ENCODE measurements around the gene MAMDC4.

Gene MAMDC4

GRCh38 chr9:136896027-136896426 lies 43.9 kb downstream of the MAMDC4 start:
- DNase-seq, result no peak

- no peak for DNase-seq
Measured at GRCh38 chr9:136898483-136899100, 46.4 kb downstream of the MAMDC4 start.

- DNase-seq, result no peak
Measured at GRCh38 chr9:136899196-136899595, 47.0 kb downstream of the MAMDC4 start.

- DNase-seq, result no peak
Measured at GRCh38 chr9:136900556-136900955, 48.4 kb downstream of the MAMDC4 start.

GRCh38 chr9:136900988-136901515 lies 48.9 kb downstream of the MAMDC4 start:
- no peak for DNase-seq

GRCh38 chr9:136901516-136902258 lies 49.5 kb downstream of the MAMDC4 start:
- no peak for DNase-seq

GRCh38 chr9:136902259-136902821 lies 50.2 kb downstream of the MAMDC4 start:
- DNase-seq, result no peak

GRCh38 chr9:136903041-136903554 lies 51.0 kb downstream of the MAMDC4 start:
- DNase-seq, result no peak

- no peak for DNase-seq
Measured at GRCh38 chr9:136906266-136906665, 54.1 kb downstream of the MAMDC4 start.

- no peak for DNase-seq
Measured at GRCh38 chr9:136907011-136907914, 55.1 kb downstream of the MAMDC4 start.

Data from cerebellar nuclear complex (tissue), 1 donor.